A549 (cell line): ENCODE results near the gene PODXL2.
A peak's percentile ranks its signal among the peaks of the same experiment; 100 is the strongest.

Source experiments
- BHLHE40 ChIP-seq: IDR thresholded peaks from 2 replicates; pipeline ENCODE4 v1.6.1; 2012; ENCODE audit warnings: low read depth, low read length, inconsistent platforms
- CBX2 ChIP-seq: fragments of 200-600 bp; sonication (generic); IDR thresholded peaks from 2 replicates; pipeline ENCODE4 v1.6.1; 2016; ENCODE audit warnings: low read depth, mild to moderate bottlenecking, borderline replicate concordance
- CBX8 ChIP-seq: fragments of 200-600 bp; sonication (generic); IDR thresholded peaks from 2 replicates; pipeline ENCODE4 v1.6.1; 2016
- HDAC2 ChIP-seq: fragments of 200-600 bp; sonication (generic); IDR thresholded peaks from 2 replicates; pipeline ENCODE4 v1.6.1; 2016
- HEYL ChIP-seq: fragments of 250-450 bp; sonication (Bioruptor Pico); IDR thresholded peaks from 2 replicates; pipeline ENCODE4 v1.8.0; 2021; ENCODE audit warnings: mild to moderate bottlenecking, moderate library complexity
- HOXA7 ChIP-seq: fragments of 250-450 bp; sonication (Bioruptor Pico); IDR thresholded peaks from 2 replicates; pipeline ENCODE4 v1.5.0; 2020; ENCODE audit warnings: mild to moderate bottlenecking, moderate library complexity
- JUNB ChIP-seq: fragments of >200 bp; sonication (Bioruptor Twin); formaldehyde crosslinking; IDR thresholded peaks from 2 replicates; pipeline ENCODE4 v1.6.1; 2016
- MAFK ChIP-seq: fragments of 450-650 bp; IDR thresholded peaks from 2 replicates; pipeline ENCODE4 v1.6.1; 2014; ENCODE audit not compliant: partially characterized antibody
- POLR2A ChIP-seq: IDR thresholded peaks from 2 replicates; pipeline ENCODE4 v1.6.1; 2012; ENCODE audit warnings: mild to moderate bottlenecking, low read length
- RNF2 ChIP-seq: fragments of 200-600 bp; sonication (generic); IDR thresholded peaks from 2 replicates; pipeline ENCODE4 v1.6.1; 2016; ENCODE audit warnings: low read depth, mild to moderate bottlenecking, antibody characterized with exemption, moderate library complexity, borderline replicate concordance
- SMC3 ChIP-seq: fragments of >200 bp; sonication (Bioruptor Twin); formaldehyde crosslinking; IDR thresholded peaks from 3 replicates; pipeline ENCODE4 v1.6.1; 2018; ENCODE audit warnings: inconsistent platforms
- ZFP36 ChIP-seq: fragments of 450-650 bp; IDR thresholded peaks from 2 replicates; pipeline ENCODE4 v1.6.1; 2014; ENCODE audit warnings: borderline replicate concordance; ENCODE audit not compliant: partially characterized antibody
- TF ChIP-seq, protein P1 (sequence below): fragments of >200 bp; sonication (Bioruptor Twin); formaldehyde crosslinking; IDR thresholded peaks from 3 replicates; pipeline ENCODE4 v1.5.1; 2016
- TF ChIP-seq, protein P2 (sequence below): fragments of 150-350 bp; IDR thresholded peaks from 2 replicates; pipeline ENCODE4 v1.6.1; 2014; ENCODE audit warnings: low read depth, mild to moderate bottlenecking, low read length

DNA sequence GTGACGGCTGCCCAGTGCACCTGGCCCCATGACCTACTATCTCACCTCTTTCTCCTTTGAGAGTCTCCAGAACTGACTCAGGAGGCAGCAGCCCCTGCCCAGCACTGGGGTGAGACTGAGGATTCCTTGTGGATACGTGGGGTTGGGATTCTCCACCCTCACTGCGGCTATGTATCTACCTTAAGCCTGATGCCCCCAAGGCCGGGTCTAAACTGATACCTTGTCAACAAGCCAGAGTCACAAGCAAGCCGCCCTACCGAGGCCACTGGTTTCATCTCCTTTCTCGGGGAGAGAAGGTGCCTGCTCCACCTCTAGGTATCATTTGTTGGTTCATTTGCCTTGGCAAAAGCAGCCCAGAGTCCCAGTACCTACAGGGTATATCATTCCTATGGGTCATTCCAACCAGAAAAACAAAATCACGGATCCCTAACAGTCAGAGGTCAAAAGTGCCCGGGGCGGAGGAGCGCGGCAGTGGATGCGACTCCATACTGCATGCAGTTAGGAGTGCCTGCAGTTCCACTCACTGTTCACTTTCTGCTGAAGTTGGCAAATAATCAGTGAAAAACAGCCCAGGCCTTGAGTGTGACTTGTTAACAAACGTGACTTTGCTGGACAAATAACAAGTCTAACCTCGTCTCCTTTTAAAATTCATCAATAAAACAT, 91.3 kb downstream of the PODXL2 start:
- TF ChIP-seq, protein P1, sequence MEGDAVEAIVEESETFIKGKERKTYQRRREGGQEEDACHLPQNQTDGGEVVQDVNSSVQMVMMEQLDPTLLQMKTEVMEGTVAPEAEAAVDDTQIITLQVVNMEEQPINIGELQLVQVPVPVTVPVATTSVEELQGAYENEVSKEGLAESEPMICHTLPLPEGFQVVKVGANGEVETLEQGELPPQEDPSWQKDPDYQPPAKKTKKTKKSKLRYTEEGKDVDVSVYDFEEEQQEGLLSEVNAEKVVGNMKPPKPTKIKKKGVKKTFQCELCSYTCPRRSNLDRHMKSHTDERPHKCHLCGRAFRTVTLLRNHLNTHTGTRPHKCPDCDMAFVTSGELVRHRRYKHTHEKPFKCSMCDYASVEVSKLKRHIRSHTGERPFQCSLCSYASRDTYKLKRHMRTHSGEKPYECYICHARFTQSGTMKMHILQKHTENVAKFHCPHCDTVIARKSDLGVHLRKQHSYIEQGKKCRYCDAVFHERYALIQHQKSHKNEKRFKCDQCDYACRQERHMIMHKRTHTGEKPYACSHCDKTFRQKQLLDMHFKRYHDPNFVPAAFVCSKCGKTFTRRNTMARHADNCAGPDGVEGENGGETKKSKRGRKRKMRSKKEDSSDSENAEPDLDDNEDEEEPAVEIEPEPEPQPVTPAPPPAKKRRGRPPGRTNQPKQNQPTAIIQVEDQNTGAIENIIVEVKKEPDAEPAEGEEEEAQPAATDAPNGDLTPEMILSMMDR, result no peak
- no peak for TF ChIP-seq JUNB
- TF ChIP-seq RNF2, result no peak
- TF ChIP-seq ZFP36, result no peak
- TF ChIP-seq HOXA7 (CRISPR knock-in tag), result no peak
- no peak for TF ChIP-seq SMC3
- no peak for TF ChIP-seq BHLHE40
- no peak for TF ChIP-seq POLR2A
- TF ChIP-seq HDAC2, result no peak
- peak; percentile 30 for TF ChIP-seq MAFK
- no peak for TF ChIP-seq CBX2
- no peak for TF ChIP-seq CBX8
- no peak for TF ChIP-seq HEYL
- TF ChIP-seq, protein P2, sequence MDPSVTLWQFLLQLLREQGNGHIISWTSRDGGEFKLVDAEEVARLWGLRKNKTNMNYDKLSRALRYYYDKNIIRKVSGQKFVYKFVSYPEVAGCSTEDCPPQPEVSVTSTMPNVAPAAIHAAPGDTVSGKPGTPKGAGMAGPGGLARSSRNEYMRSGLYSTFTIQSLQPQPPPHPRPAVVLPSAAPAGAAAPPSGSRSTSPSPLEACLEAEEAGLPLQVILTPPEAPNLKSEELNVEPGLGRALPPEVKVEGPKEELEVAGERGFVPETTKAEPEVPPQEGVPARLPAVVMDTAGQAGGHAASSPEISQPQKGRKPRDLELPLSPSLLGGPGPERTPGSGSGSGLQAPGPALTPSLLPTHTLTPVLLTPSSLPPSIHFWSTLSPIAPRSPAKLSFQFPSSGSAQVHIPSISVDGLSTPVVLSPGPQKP, result no peak
